Esophagus squamous epithelium (tissue), 4 donors: ENCODE data around the gene SHISAL2A.

Source experiments
- CTCF ChIP-seq, 6 experiments: fragments of 450-650 bp in 4 of 6; fragments of 200-600 bp in 2 of 6; sonication (generic) in 2 of 6; IDR thresholded peaks; one replicate each; pipeline ENCODE4 v1.5.1; 2016 to 2019; ENCODE audit warnings: antibody characterized with exemption in 6 of 6, mild to moderate bottlenecking in 4 of 6, moderate library complexity in 4 of 6
- POLR2A ChIP-seq, 4 donors: fragments of 450-650 bp; IDR thresholded peaks; one replicate each; pipeline ENCODE4 v1.6.1; 2017; ENCODE audit warnings: antibody characterized with exemption in 4 of 4, mild to moderate bottlenecking in 4 of 4, moderate library complexity in 3 of 4

DNA sequence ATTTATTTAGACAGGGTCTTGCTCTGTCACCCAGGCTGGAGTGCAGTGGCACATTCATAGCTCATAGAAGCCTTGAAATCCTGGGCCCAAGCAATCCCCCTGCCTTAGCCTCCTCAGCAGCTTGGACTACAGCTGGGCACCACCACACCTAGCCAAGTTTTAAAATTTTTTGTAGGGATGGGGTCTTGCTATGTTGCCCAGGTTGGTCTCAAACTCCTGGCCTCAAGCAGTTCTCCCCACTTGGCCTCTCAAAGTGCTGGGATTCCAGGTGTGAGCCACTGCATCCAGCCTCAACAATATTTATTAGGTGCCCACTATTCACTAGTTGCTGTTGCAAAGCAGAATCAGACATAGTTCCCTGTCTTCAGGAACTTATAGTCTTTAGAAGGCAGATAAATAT, 44.9 kb upstream of the SHISAL2A start:
- TF ChIP-seq CTCF (IDR thresholded peaks at IDR 0.05) (no peak), POLR2A (IDR thresholded peaks at IDR 0.05) (no peak)
